H1 (cell line): ENCODE results near the gene MPPED1. TPM values are rescaled to one million over a fixed set of nuclear protein-coding genes. Genes with fewer than 3 reads are reported as not detected.

ENCODE experiments used
- FOSL1 ChIP-seq: IDR thresholded peaks from 2 replicates; pipeline ENCODE4 v1.6.1; 2011; ENCODE audit warnings: mild to moderate bottlenecking, low read depth, low read length, moderate library complexity; ENCODE audit not compliant: insufficient read depth
- RBBP5 ChIP-seq: IDR thresholded peaks from 2 replicates; pipeline ENCODE4 v1.7.1; 2012; ENCODE audit warnings: low read depth, mild to moderate bottlenecking, inconsistent platforms, low read length, moderate library complexity, borderline replicate concordance
- SIRT6 ChIP-seq: IDR thresholded peaks from one replicate; pipeline ENCODE4 v1.7.1; 2012; ENCODE audit warnings: low read length, inconsistent platforms
- TBP ChIP-seq: IDR thresholded peaks from 2 replicates; pipeline ENCODE4 v1.6.1; 2011; ENCODE audit warnings: low read depth, low read length, improper control_type of control experiment
- TCF12 ChIP-seq: IDR thresholded peaks from 2 replicates; pipeline ENCODE4 v1.6.1; 2011; ENCODE audit warnings: low read depth, mild to moderate bottlenecking, low read length
- polyA plus RNA-seq, 7 experiments: library from polyadenylated mRNA; depleted of rRNA in 3 of 7; stranded (reverse) in 5 of 7; unstranded in 2 of 7; fragments of >200 nt in 5 of 7; fragments of 200-250 nt in 2 of 7; gene quantifications; 1 replicate in 5 of 7; 2 replicates in 1 of 7; 4 replicates in 1 of 7; pipeline versions ENCODE4 v1.2.1 to v1.2.3, GENCODE V29; 2011 to 2013; ENCODE audit warnings: missing spikeins in 2 of 7, mixed read lengths in 2 of 7
- total RNA-seq: library from RNA; stranded (reverse); fragmentation: NEBNext Ultra II Directional; extraction: Animal tissue kit (Norgen Biotek cat#: 25700); gene quantifications from 2 replicates; pipeline ENCODE4 v1.2.1, GENCODE V29; 2021

The MPPED1 gene
- total and polyA plus RNA-seq, 2 of the 8 experiments (the other 6 are each of a cell fraction or from before 2014, with no cell fraction given): 0.29 to 0.37 TPM

DNA sequence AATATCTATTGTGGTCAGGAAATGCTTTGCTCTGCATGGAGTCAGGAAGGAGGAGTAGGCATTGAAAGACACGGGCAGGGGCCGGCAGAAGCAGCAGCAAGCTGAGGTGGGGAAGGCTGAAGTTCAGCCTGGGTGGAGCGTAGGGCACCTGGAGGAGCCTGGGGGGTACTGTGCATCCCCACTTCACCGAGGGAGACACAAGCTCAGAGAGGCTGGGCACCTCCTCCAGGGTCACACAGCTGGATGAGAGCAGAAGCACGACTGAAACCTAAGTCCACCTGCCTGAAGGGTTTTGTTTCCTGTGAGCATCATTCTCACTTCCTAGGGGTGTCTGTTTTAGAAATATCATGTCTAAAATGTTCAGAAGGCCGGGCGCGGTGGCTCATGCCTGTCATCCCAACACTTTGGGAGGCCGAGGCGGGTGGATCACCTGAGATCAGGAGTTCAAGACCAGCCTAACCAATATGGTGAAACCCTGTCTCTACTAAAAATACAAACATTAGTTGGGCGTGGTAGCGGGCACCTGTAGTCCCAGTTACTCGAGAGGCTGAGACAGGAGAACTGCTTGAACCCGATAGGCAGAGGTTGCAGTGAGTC lies 138.3 kb downstream of the MPPED1 start (continued):
- TF ChIP-seq RBBP5 (no peak), TBP (no peak), SIRT6 (no peak), TCF12 (no peak), FOSL1 (no peak)
